ENCODE data around the gene ARTN. TPM values are rescaled to one million over a fixed set of nuclear protein-coding genes. Genes with fewer than 3 reads are reported as not detected.
A peak's percentile ranks its signal among the peaks of the same experiment; 100 is the strongest.

The ARTN gene
- total RNA-seq, 1 experiment from 2014 or later = 17.4 TPM

DNA sequence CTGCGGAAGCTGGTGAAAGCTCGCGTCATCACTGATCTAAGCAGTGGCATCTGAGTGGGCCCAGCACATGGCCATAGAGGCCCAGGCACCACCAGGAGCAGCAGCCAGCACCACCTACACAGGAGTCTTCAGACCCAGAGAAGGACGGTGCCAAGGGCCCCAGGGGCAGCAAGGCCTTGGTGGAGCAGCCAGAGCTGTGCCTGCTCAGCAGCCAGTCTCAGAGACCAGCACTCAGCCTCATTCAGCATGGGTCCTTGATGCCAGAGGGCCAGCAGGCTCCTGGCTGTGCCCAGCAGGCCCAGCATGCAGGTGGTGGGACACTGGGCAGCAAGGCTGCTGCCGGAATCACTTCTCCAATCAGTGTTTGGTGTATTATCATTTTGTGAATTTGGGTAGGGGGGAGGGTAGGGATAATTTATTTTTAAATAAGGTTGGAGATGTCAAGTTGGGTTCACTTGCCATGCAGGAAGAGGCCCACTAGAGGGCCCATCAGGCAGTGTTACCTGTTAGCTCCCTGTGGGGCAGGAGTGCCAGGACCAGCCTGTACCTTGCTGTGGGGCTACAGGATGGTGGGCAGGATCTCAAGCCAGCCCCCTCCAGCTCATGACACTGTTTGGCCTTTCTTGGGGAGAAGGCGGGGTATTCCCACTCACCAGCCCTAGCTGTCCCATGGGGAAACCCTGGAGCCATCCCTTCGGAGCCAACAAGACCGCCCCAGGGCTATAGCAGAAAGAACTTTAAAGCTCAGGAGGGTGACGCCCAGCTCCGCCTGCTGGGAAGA lies 3.2 kb upstream of the ARTN start:
- Histone ChIP-seq H3K9me3 (ENCODE audit: insufficient read depth, low read depth) (peaks cover 2% of the 10 kb centered on the region; the same call in 1 of the 2 replicates), H3K27ac (peak overlapping the region; percentile 69), H3K9me2 (ENCODE audit: insufficient read depth) (no peaks in the 10 kb centered on the region), H3K4me2 (0 out of 2 replicates have a peak overlapping the region, but pooled peaks have one; percentile 13), H3K36me3 (ENCODE audit: low read depth) (no peaks in the 10 kb centered on the region), H3K4me3 (no peak overlapping the region), H3K4me1 (replicated peaks; ENCODE audit: insufficient read depth) (peaks cover 47% of the 10 kb centered on the region), H3K27me3 (ENCODE audit: insufficient read depth, low read depth) (no peaks in the 10 kb centered on the region), H4K20me1 (ENCODE audit: insufficient read depth) (no peaks in the 10 kb centered on the region), H3K79me2 (ENCODE audit: low read depth) (0 out of 2 replicates have a peak, but pooled peaks cover 5% of the 10 kb centered on the region), H2AFZ (no peak overlapping the region), H3F3A (ENCODE audit: insufficient read depth, low read depth) (peaks cover 43% of the 10 kb centered on the region; the same call in 1 of the 2 replicates)
- no peak for DNase-seq
- intact Hi-C loops (cut with micrococcal nuclease; ENCODE audit: unreplicated experiment) = no loop called here
- no TSS peak for BruUV-seq (replicated peaks)
- CTCF ChIA-PET = interaction anchor here (0.5 to 3.2 kb wide), 4 partner anchors 106 to 399 kb away, joined by 3 to 15 read pairs (median 4); no protein-coding TSS in a partner anchor
- TF ChIP-seq EZH2 (IDR thresholded peaks at IDR 0.05; ENCODE audit: low read depth) = no peak
- peak; percentile 63 for TF ChIP-seq CTCF (conservative IDR thresholded peaks at IDR 0.05)
- POLR2A ChIA-PET (ENCODE audit: unreplicated experiment) = no interaction called here

DNA sequence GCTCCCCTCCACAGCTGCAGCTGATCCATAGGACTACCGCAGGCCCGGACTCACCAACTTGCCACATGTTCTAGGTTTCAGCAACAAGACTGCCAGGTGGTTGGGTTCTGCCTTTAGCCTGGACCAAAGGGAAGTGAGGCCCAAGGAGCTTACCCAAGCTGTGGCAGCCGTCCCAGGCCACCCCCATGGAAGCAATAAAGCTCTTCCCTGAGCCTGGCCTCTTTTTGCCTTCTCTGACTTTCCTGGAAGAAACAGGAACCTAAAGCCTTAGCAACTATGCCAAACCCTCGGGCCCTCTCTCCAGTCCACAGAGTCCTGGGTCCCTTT lies 2.7 kb upstream of the ARTN start:
- no TSS peak for BruUV-seq (replicated peaks)
- no peak overlapping the region for H2AFZ ChIP-seq
- no peak for DNase-seq
- peaks cover 46% of the 10 kb centered on the region; the same call in 1 of the 2 replicates for H3F3A ChIP-seq (ENCODE audit: insufficient read depth, low read depth)
- no peak overlapping the region for H3K27ac ChIP-seq
- H3K4me3 ChIP-seq = no peak overlapping the region
- H3K4me1 ChIP-seq (replicated peaks; ENCODE audit: insufficient read depth) = peaks cover 49% of the 10 kb centered on the region
- intact Hi-C loops (cut with micrococcal nuclease; ENCODE audit: unreplicated experiment) = no loop called here
- CTCF ChIA-PET = interaction anchor here (0.9 to 3.2 kb wide), 3 partner anchors 106 to 283 kb away, joined by 4 to 15 read pairs (median 4); no protein-coding TSS in a partner anchor
- H3K9me3 ChIP-seq (ENCODE audit: insufficient read depth, low read depth) = peaks cover 2% of the 10 kb centered on the region; the same call in 1 of the 2 replicates
- no peak for TF ChIP-seq EZH2 (IDR thresholded peaks at IDR 0.05; ENCODE audit: low read depth)
- TF ChIP-seq CTCF (conservative IDR thresholded peaks at IDR 0.05) = no peak
- H3K79me2 ChIP-seq (ENCODE audit: low read depth) = 0 out of 2 replicates have a peak, but pooled peaks cover 7% of the 10 kb centered on the region
- no peak overlapping the region for H3K4me2 ChIP-seq
- no peaks in the 10 kb centered on the region for H4K20me1 ChIP-seq (ENCODE audit: insufficient read depth)
- no peaks in the 10 kb centered on the region for H3K27me3 ChIP-seq (ENCODE audit: insufficient read depth, low read depth)
- no peaks in the 10 kb centered on the region for H3K9me2 ChIP-seq (ENCODE audit: insufficient read depth)
- POLR2A ChIA-PET (ENCODE audit: unreplicated experiment) = no interaction called here
- no peaks in the 10 kb centered on the region for H3K36me3 ChIP-seq (ENCODE audit: low read depth)

- H3K79me2 ChIP-seq (ENCODE audit: low read depth) = 0 out of 2 replicates have a peak, but pooled peaks cover 7% of the 10 kb centered on the region
- H3K27ac ChIP-seq = peak overlapping the region; percentile 84; the same call in 1 of the 2 replicates
- peaks cover 46% of the 10 kb centered on the region; the same call in 1 of the 2 replicates for H3F3A ChIP-seq (ENCODE audit: insufficient read depth, low read depth)
- peak overlapping the region; percentile 90; the same call in 1 of the 2 replicates for H3K4me3 ChIP-seq
- no peaks in the 10 kb centered on the region for H4K20me1 ChIP-seq (ENCODE audit: insufficient read depth)
- no TSS peak for BruUV-seq (replicated peaks)
- peaks cover 2% of the 10 kb centered on the region; the same call in 1 of the 2 replicates for H3K9me3 ChIP-seq (ENCODE audit: insufficient read depth, low read depth)
- ChIA-PET POLR2A (ENCODE audit: unreplicated experiment) (no interaction called here), CTCF (interaction anchor here (1.1 to 4.0 kb wide), 3 partner anchors 14 to 167 kb away, joined by 3 to 185 read pairs (median 4); partner anchors contain the start of gene DPH2)
- intact Hi-C loops (cut with micrococcal nuclease; ENCODE audit: unreplicated experiment) = no loop called here
- H3K4me2 ChIP-seq = peak overlapping the region; percentile 95
- TF ChIP-seq EZH2 (IDR thresholded peaks at IDR 0.05; ENCODE audit: low read depth) (no peak), CTCF (conservative IDR thresholded peaks at IDR 0.05) (no peak)
- H3K27me3 ChIP-seq (ENCODE audit: insufficient read depth, low read depth) = no peaks in the 10 kb centered on the region
- H3K36me3 ChIP-seq (ENCODE audit: low read depth) = no peaks in the 10 kb centered on the region
- H3K4me1 ChIP-seq (replicated peaks; ENCODE audit: insufficient read depth) = peaks cover 49% of the 10 kb centered on the region
- no peaks in the 10 kb centered on the region for H3K9me2 ChIP-seq (ENCODE audit: insufficient read depth)
- no peak for DNase-seq
- no peak overlapping the region for H2AFZ ChIP-seq
Measured at GRCh38 chr1:43931711-43932660, 1.6 kb upstream of the ARTN start.
